ENCODE data around the gene GABRG3. TPM values are rescaled to one million over a fixed set of nuclear protein-coding genes. Genes with fewer than 3 reads are reported as not detected.

GABRG3 gene
- total RNA-seq, 1 experiment from 2014 or later = not detected

DNA sequence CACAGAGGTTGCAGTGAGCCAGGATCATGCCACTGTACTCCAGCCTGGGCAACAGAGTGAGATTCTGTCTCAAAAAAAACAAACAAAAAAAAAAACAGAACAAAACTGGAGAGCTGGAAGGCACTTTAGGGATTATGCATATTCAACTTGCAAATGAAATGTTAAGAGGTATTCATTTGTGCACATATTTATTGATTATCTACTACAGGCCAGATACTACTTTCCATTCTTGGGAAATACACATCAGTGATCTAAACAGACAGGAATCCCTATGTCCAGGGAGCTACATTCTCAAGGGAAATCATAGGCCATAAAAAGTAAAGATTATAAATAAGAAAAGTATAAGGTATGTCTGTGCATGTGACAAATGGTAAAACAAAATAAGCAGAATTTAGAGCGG lies 322.6 kb downstream of the GABRG3 start:
- Mint-ChIP-seq H3K36me3 (ENCODE audit: insufficient read depth, unreplicated experiment) (no peaks in the 10 kb centered on the region), H3K4me3 (ENCODE audit: low read depth, unreplicated experiment) (no peak overlapping the region), H3K27ac (ENCODE audit: unreplicated experiment) (no peak overlapping the region), H3K9me3 (ENCODE audit: low read depth, unreplicated experiment) (peaks cover 2% of the 10 kb centered on the region), H3K4me1 (ENCODE audit: low read depth, unreplicated experiment) (no peaks in the 10 kb centered on the region), H3K27me3 (ENCODE audit: unreplicated experiment) (no peaks in the 10 kb centered on the region)
- no peak for DNase-seq
- CTCF ChIA-PET = no interaction called here
- intact Hi-C loops (cut with micrococcal nuclease; ENCODE audit: unreplicated experiment) = no loop called here
- TF ChIP-seq, protein P1, sequence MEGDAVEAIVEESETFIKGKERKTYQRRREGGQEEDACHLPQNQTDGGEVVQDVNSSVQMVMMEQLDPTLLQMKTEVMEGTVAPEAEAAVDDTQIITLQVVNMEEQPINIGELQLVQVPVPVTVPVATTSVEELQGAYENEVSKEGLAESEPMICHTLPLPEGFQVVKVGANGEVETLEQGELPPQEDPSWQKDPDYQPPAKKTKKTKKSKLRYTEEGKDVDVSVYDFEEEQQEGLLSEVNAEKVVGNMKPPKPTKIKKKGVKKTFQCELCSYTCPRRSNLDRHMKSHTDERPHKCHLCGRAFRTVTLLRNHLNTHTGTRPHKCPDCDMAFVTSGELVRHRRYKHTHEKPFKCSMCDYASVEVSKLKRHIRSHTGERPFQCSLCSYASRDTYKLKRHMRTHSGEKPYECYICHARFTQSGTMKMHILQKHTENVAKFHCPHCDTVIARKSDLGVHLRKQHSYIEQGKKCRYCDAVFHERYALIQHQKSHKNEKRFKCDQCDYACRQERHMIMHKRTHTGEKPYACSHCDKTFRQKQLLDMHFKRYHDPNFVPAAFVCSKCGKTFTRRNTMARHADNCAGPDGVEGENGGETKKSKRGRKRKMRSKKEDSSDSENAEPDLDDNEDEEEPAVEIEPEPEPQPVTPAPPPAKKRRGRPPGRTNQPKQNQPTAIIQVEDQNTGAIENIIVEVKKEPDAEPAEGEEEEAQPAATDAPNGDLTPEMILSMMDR (IDR thresholded peaks at IDR 0.05; ENCODE audit: unreplicated experiment) = no peak
- BruUV-seq (replicated peaks) = no TSS peak

DNA sequence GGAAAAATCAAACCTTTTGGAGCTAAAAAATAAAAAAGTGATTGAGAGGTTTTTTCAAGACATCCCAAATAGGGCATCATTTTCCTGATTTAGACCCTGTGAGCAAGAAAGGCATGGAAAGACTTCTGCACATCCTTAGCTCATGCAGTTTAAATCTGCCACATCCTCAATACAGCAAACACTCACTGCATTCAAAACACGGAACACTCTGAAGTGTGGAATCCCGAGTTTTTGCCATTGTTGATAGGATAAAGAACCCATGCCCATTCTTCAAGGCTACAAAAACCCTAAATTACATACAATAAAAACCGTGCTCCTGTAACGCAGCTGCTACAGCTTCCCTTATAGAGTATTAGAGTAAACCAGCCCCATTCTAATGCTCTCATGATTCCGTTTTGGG lies 346.8 kb downstream of the GABRG3 start:
- Mint-ChIP-seq H3K9me3 (ENCODE audit: low read depth, unreplicated experiment) (no peaks in the 10 kb centered on the region), H3K4me3 (ENCODE audit: low read depth, unreplicated experiment) (no peak overlapping the region), H3K4me1 (ENCODE audit: low read depth, unreplicated experiment) (no peaks in the 10 kb centered on the region), H3K36me3 (ENCODE audit: insufficient read depth, unreplicated experiment) (no peaks in the 10 kb centered on the region), H3K27ac (ENCODE audit: unreplicated experiment) (no peak overlapping the region), H3K27me3 (ENCODE audit: unreplicated experiment) (no peaks in the 10 kb centered on the region)
- BruUV-seq (replicated peaks) = no TSS peak
- no peak for DNase-seq
- intact Hi-C loops (cut with micrococcal nuclease; ENCODE audit: unreplicated experiment) = no loop called here
- TF ChIP-seq, protein P1 (IDR thresholded peaks at IDR 0.05; ENCODE audit: unreplicated experiment) = no peak
- CTCF ChIA-PET = no interaction called here

GRCh38 chr15:27323801-27324200 lies 352.8 kb downstream of the GABRG3 start:
- CTCF ChIA-PET = no interaction called here
- TF ChIP-seq, protein P1 (IDR thresholded peaks at IDR 0.05; ENCODE audit: unreplicated experiment) = no peak
- H3K36me3 Mint-ChIP-seq (ENCODE audit: insufficient read depth, unreplicated experiment) = no peaks in the 10 kb centered on the region
- intact Hi-C loops (cut with micrococcal nuclease; ENCODE audit: unreplicated experiment) = no loop called here
- H3K4me3 Mint-ChIP-seq (ENCODE audit: low read depth, unreplicated experiment) = no peak overlapping the region
- H3K27me3 Mint-ChIP-seq (ENCODE audit: unreplicated experiment) = no peaks in the 10 kb centered on the region
- H3K27ac Mint-ChIP-seq (ENCODE audit: unreplicated experiment) = no peak overlapping the region
- BruUV-seq (replicated peaks) = no TSS peak
- H3K9me3 Mint-ChIP-seq (ENCODE audit: low read depth, unreplicated experiment) = no peaks in the 10 kb centered on the region
- DNase-seq = no peak
- no peaks in the 10 kb centered on the region for H3K4me1 Mint-ChIP-seq (ENCODE audit: low read depth, unreplicated experiment)

DNA sequence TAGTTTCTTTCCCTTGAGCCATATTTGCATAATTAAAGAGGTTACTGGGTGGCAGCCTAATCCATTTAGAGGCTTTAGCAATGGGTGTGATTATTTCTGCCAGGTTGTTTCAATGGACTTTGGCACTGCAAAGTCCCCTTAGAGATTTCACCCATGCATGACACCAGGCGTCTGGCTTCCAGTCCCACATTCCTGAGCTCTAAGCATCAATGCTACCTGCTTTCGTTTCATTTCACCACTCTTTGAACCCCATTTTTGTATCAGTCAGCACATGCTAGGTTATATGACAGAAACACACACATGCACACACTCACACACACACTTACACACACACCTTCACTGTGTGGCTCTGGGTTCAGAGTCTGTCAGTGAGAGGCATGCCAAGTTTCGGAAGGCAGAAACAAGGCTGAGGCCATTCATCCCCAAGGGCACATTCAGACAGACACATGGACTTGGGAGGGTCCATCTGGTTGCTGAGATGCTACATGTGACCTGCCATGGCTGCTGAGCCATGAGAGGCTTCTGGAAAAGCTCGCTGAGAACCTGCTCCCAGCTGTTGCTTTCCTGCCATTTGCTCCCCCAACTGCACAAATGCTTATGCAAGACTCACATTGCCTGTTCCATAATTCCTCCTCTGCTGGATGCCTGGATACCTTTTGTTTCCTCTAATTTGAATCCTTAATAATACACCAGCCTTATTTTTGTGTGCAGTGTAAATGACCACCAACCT lies 354.1 kb downstream of the GABRG3 start:
- no TSS peak for BruUV-seq (replicated peaks)
- TF ChIP-seq, protein P1 (IDR thresholded peaks at IDR 0.05; ENCODE audit: unreplicated experiment) = no peak
- no peak for DNase-seq
- no peak overlapping the region for H3K27ac Mint-ChIP-seq (ENCODE audit: unreplicated experiment)
- H3K4me3 Mint-ChIP-seq (ENCODE audit: low read depth, unreplicated experiment) = no peak overlapping the region
- CTCF ChIA-PET = no interaction called here
- no peaks in the 10 kb centered on the region for H3K4me1 Mint-ChIP-seq (ENCODE audit: low read depth, unreplicated experiment)
- no peaks in the 10 kb centered on the region for H3K36me3 Mint-ChIP-seq (ENCODE audit: insufficient read depth, unreplicated experiment)
- H3K27me3 Mint-ChIP-seq (ENCODE audit: unreplicated experiment) = no peaks in the 10 kb centered on the region
- H3K9me3 Mint-ChIP-seq (ENCODE audit: low read depth, unreplicated experiment) = no peaks in the 10 kb centered on the region
- intact Hi-C loops (cut with micrococcal nuclease; ENCODE audit: unreplicated experiment) = no loop called here

Data from Calu3 (cell line).